ENCODE data around the gene CLEC7A. TPM values are rescaled to one million over a fixed set of nuclear protein-coding genes. Genes with fewer than 3 reads are reported as not detected.

The CLEC7A gene
- total RNA-seq: 10 to 100 TPM in 1 of 4 donors, 1 to 10 TPM in 3; 2.8 to 14.4 (median 4.7) TPM

DNA sequence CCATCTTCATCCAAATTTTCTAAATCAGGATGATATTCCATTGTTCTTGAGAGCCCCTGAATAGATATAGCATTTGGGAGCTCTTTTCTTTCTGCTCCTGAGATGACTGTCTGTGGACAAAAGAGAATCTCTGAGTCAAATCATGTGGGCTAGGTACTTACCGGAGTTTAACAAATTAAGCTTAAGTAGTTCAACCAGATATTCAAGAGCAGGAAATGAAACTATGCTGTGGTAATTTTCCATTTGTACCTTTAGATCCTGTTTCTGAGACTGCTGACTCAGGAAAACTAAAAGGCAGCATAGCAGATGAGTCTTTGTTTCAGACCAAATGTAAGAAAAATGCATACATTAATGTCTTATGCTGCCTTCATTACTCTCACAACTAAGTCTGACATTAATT is at the start of gene CLEC7A:
Gene CLEC7A (minus strand): TSS at position 158 of the 400 bp plus-strand sequence. CDS start 117 bp downstream, at position 41.
- H3K36me3 ChIP-seq: no peaks in the 10 kb centered on the region
- H3K27ac ChIP-seq: no peak within 1 kb of the TSS
- DNase-seq: no peak
- intact Hi-C loops (cut with DNase I; ENCODE audit: low total_unique reads): no loop called here
- H3K4me3 ChIP-seq: no peak within 1 kb of the TSS
- TF ChIP-seq POLR2A (IDR thresholded peaks at IDR 0.05): no peak
- TF ChIP-seq, protein P1, sequence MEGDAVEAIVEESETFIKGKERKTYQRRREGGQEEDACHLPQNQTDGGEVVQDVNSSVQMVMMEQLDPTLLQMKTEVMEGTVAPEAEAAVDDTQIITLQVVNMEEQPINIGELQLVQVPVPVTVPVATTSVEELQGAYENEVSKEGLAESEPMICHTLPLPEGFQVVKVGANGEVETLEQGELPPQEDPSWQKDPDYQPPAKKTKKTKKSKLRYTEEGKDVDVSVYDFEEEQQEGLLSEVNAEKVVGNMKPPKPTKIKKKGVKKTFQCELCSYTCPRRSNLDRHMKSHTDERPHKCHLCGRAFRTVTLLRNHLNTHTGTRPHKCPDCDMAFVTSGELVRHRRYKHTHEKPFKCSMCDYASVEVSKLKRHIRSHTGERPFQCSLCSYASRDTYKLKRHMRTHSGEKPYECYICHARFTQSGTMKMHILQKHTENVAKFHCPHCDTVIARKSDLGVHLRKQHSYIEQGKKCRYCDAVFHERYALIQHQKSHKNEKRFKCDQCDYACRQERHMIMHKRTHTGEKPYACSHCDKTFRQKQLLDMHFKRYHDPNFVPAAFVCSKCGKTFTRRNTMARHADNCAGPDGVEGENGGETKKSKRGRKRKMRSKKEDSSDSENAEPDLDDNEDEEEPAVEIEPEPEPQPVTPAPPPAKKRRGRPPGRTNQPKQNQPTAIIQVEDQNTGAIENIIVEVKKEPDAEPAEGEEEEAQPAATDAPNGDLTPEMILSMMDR (IDR thresholded peaks at IDR 0.05): no peak
- no peaks in the 10 kb centered on the region for H3K27me3 ChIP-seq
- H3K9me3 ChIP-seq: no peaks in the 10 kb centered on the region
- H3K4me1 ChIP-seq: no peaks in the 10 kb centered on the region

- Histone ChIP-seq H3K4me3 (no peak overlapping the region), H3K4me1 (no peaks in the 10 kb centered on the region), H3K9me3 (no peaks in the 10 kb centered on the region), H3K27me3 (no peaks in the 10 kb centered on the region), H3K27ac (no peak overlapping the region), H3K36me3 (no peaks in the 10 kb centered on the region)
- intact Hi-C loops (cut with DNase I; ENCODE audit: low total_unique reads): no loop called here
- no peak for DNase-seq
- TF ChIP-seq POLR2A (IDR thresholded peaks at IDR 0.05): no peak
- TF ChIP-seq, protein P1 (IDR thresholded peaks at IDR 0.05): no peak
Observed at GRCh38 chr12:10179776-10180181, 49.8 kb upstream of the CLEC7A start.

GRCh38 chr12:10178821-10179220 is 48.8 kb upstream of the CLEC7A start, which contains the start of gene TMEM52B:
Gene TMEM52B (plus strand): TSS chr12:10179032. CDS start chr12:10179575, 543 bp downstream.
- intact Hi-C loops (cut with DNase I; ENCODE audit: low total_unique reads): no loop called here
- Histone ChIP-seq H3K27me3 (no peaks in the 10 kb centered on the region), H3K27ac (no peak within 1 kb of the TSS), H3K36me3 (no peaks in the 10 kb centered on the region), H3K4me3 (no peak within 1 kb of the TSS), H3K9me3 (no peaks in the 10 kb centered on the region), H3K4me1 (no peaks in the 10 kb centered on the region)
- no peak for TF ChIP-seq POLR2A (IDR thresholded peaks at IDR 0.05)
- TF ChIP-seq, protein P1 (IDR thresholded peaks at IDR 0.05): no peak
- DNase-seq: no peak

- intact Hi-C loops (cut with DNase I; ENCODE audit: low total_unique reads): no loop called here
- Histone ChIP-seq H3K27ac (no peak overlapping the region), H3K9me3 (no peaks in the 10 kb centered on the region), H3K36me3 (no peaks in the 10 kb centered on the region), H3K27me3 (no peaks in the 10 kb centered on the region), H3K4me3 (no peak overlapping the region), H3K4me1 (no peaks in the 10 kb centered on the region)
- DNase-seq: no peak
- TF ChIP-seq, protein P1 (IDR thresholded peaks at IDR 0.05): no peak
- no peak for TF ChIP-seq POLR2A (IDR thresholded peaks at IDR 0.05)
Observed at GRCh38 chr12:10175846-10176636, 46.0 kb upstream of the CLEC7A start.

DNA sequence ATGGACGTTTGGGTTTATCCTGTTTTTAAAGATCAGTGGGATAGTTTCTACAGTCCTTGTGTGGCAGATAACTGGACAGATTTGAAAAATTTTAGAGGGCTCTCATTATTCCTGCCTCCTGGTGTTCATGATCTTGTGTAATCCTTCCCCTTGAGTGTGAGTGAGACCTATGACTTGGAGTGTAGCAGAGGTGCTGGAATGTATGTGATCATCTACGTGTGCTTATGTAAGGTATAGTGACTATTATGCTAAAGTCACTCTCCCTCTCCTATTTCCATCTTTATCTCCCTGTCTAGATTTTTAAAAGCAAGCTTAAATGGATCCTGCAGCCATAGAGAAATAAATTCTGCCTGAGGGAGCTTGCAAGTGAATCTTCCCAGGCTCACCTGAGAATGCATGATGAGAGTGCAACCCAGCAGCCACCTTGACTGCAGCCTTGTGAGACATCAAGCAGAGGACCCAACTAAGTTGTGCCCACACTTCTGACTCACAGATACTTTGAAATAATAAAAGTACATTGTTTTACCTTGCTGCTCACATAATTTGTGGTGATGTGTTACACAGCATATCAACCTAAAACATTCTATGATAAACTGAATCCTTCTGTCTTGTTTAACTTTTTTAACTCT is 45.1 kb upstream of the CLEC7A start:
- Histone ChIP-seq H3K4me3 (no peak overlapping the region), H3K4me1 (no peaks in the 10 kb centered on the region), H3K27ac (no peak overlapping the region), H3K36me3 (no peaks in the 10 kb centered on the region), H3K27me3 (no peaks in the 10 kb centered on the region), H3K9me3 (no peaks in the 10 kb centered on the region)
- no peak for DNase-seq
- TF ChIP-seq, protein P1 (IDR thresholded peaks at IDR 0.05): no peak
- TF ChIP-seq POLR2A (IDR thresholded peaks at IDR 0.05): no peak
- intact Hi-C loops (cut with DNase I; ENCODE audit: low total_unique reads): no loop called here

All from uterus (tissue), 4 donors.